GM08714 (cell line): ENCODE results near the gene CEP43.
A peak's percentile ranks its signal among the peaks of the same experiment; 100 is the strongest.

Experiments used
- H3K4me3 ChIP-seq: fragments of 200-500 bp; sonication (Bioruptor generic); 2 replicates; pipeline ENCODE4 v1.5.1; 2014; ENCODE audit warnings: mild to moderate bottlenecking, low read length, inconsistent platforms
- ZNF274 ChIP-seq: IDR thresholded peaks from 2 replicates; pipeline ENCODE4 v1.6.1; 2012; ENCODE audit warnings: mild to moderate bottlenecking, low read depth, low read length

The CEP43 gene

DNA sequence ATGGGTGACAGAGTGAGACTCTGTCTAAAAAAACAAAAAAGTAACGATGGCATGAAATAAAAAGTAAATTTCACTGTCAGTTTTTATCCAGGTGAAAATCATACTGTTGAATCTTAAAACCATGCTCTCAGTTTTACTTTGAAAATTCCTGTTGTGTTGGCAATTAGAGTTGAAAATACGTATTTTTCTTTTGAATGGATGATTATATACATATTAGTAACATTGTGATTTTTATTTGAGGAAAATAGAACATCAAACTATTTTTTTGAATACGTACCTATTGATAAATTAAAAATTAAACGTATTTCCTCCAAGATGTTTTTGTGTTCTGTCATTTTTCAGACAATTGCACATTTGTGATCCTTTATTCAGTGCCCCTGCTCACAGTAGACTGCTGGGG is 14.7 kb downstream of the CEP43 start:
- H3K4me3 ChIP-seq, result no peak overlapping the region
- TF ChIP-seq ZNF274, result no peak

DNA sequence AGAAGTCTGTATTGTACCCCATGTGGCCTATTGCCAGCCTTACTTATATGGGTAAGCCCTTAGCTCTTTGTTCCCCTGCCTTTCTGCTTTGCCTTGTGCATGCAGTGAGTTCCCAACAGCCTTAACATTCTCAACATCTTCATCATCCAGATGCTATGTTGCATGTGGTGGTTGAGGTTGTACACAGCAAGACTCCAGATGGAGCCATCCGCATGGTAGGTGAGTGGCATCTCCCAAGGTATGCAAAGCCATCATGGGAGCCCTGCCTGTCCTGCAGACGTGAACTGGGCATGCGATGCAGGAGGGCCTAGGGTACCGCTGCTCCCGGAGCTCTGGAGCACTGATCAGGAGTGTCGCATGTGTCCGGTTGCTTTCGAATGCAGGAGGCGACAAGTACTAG is 16.1 kb downstream of the CEP43 start:
- no peak for TF ChIP-seq ZNF274
- no peak overlapping the region for H3K4me3 ChIP-seq

DNA sequence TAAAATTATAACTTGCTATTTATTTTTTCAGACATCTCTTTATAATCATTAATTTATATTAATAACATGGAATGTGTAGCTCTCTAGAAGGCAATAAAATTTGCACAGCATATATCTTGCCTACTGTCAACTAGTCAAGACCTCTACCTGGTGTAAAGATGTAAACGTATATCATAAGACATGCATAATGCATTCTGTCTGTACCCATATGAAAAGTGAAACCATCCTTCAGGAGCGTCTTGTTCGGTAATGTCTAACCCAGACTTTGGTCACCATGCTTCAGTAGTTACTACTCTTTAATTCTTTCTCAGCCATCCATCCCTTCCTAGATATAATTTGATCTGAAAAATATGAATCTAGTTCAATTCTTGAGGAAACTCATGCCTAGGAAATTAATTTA is 21.0 kb downstream of the CEP43 start:
- no peak overlapping the region; the same call in 1 of the 2 replicates for H3K4me3 ChIP-seq
- no peak for TF ChIP-seq ZNF274

DNA sequence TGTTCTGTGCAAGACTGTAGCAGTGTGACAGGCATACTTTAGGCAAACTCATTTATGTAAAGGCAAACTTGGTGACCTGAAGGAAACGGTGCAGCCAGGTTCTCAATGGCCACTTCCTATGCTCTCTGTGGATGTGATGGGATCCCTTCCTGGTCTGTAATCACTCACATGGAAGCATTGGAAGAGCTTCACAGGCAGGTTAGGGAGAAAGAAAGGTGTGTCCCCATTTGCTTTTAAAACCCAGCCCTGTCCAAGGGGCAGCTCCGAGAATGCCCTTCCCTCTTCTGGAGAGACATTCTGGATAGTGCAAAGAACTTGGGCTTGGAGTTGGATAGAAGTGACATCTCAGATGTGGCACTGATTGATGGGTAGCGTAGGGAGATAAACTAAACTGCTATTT is 28.1 kb downstream of the CEP43 start:
- no peak for TF ChIP-seq ZNF274
- no peak overlapping the region for H3K4me3 ChIP-seq

DNA sequence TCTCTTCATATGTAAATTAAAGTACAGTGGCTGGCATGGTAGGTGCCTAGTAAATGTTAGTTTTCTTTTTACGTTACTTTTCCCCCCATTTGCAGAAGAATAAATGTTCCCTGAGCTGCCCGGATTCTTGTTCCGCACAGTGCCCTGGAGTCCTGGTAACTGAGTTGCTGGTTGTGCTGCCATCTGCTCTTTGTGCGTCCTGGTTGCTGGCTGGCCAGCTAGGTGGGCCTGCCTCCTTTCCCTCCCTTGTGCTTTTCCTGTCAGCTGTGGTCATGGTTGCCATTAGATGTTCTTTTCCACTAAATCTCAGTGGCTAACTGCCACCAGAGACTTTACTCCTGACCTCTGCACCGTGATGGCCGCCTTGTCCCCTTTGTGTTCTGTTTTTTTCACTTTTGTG is 28.6 kb downstream of the CEP43 start:
- TF ChIP-seq ZNF274, result no peak

DNA sequence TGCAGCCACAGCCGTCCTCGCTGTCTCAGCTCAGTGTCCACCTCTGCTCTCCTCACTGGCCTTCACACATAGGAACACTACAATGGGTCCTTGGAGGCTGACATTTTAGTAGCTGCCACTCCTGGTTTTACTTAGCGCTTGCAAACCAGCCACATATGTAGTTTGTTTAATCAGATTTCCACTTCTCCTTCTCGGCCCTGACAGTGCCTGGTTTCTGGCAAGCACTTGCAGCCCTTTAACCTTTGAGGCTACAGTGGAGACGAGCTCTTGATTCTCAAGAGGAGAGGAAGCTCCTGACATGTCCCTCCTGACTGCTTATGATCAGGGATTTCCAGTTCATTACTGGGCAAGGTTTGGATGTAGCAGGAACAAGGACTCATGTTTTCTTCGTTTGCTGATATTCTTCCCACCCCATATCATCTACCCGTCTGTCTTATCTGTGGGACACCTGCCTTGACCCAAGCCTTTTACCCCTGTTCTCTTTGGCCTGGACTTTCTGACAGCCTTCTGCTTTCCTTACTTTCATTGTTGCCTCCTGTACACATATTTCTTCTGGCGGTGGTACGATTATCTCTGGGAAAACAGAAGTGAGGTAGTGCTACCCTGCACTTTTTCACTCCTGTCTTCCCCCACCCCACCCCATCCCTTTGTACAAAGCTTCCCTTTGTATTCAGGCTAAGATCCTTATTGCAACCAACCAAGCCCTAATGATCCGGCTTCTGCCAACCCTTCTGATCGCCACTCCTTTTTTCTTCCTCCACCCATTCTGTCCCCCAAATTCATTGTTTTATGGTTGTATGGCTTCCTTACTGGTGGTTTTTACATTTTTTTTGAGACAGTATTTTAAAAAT is 31.2 kb downstream of the CEP43 start:
- no peak for TF ChIP-seq ZNF274
- no peak overlapping the region for H3K4me3 ChIP-seq

More for the DNA sequence above, 28.6 kb downstream of the CEP43 start:
- no peak overlapping the region for H3K4me3 ChIP-seq

DNA sequence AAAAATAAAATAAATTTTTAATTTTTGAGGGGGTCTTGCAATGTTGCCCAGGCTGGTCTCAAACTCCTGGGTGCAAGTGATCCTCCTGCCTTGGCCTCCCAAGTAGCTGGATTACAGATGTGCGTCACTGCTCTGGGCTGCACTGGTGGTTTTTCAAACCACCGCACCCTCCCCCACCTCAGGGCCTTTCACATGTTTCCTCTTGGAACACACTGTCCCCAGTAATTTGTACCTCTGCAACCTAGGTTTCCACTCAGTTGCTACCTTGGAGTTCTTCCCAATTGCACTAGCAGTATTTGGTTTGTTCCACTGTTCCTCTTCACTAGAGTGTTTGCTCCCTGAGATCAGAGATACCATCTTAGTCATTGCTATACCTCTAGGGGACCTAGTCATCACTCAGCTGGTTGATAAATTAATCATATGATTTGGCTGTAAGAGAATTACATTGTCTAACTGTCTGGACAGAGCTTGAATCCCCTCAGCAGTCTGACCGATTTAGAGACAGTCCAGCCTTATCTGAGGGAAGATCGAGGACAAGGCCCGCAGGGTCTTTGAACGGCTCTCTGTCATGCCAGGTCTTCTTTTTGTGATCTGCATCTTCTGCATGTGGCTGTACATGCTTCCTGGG is 32.0 kb downstream of the CEP43 start:
- H3K4me3 ChIP-seq, result no peak overlapping the region
- no peak for TF ChIP-seq ZNF274

DNA sequence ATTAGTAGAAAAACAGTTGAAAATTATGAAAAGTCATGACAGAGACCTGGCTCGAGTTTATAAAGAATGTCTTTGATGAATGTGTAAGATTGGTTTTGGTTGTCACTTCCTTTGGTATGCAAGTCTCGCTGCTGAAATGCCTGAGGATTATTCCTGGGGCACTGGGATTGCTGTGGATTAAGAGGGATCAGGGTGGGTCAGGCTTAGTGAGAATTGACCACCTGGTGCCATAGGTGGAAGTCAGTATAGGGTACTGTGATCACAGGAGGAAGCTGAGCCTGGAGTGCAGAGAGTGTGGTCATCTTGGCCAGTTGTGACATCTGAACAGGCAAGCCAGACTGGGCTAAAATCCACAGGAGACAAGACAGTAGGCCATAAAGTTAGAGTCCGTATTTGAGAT is 34.9 kb downstream of the CEP43 start:
- TF ChIP-seq ZNF274, result no peak
- no peak overlapping the region for H3K4me3 ChIP-seq

DNA sequence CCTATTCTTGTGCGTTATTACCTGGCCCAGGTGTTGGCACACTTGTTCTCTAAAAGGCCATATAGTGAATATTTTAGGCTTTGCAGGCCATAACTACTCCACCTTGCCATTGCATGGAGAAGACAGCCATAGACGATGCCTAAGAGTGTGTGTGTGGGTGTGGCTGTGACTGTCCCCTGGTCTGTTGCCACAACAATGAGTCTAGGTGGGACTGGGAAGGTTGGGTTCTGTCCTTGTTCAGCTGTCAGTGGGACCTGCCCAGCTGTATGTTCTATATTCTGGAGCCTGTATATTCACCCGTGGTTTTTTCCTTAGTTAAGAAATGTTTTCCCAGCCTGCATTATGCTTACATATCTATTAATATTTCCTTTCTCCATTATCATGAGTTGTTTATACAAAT is 38.6 kb downstream of the CEP43 start:
- TF ChIP-seq ZNF274, result no peak
- no peak overlapping the region for H3K4me3 ChIP-seq

DNA sequence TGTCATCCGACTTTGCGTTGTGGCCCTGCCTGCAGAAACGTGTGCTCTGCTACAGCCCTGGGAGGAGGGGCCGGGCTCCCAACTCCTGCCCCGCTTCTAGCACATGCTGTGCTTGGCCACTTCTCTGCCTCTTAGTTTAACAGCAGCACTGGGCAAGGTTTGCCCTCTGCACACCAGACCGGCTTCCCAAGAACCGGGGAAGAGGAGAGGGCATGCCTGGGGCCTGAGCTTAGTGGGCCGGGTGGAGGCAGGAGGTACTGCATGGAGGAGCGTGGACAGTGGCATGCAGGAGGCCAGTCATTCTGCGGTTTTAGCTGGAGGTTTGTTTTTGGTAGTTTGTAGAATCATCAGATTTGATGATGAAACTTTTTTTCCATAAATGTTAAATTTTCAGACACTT is 45.5 kb downstream of the CEP43 start:
- H3K4me3 ChIP-seq, result no peak overlapping the region
- TF ChIP-seq ZNF274, result no peak

DNA sequence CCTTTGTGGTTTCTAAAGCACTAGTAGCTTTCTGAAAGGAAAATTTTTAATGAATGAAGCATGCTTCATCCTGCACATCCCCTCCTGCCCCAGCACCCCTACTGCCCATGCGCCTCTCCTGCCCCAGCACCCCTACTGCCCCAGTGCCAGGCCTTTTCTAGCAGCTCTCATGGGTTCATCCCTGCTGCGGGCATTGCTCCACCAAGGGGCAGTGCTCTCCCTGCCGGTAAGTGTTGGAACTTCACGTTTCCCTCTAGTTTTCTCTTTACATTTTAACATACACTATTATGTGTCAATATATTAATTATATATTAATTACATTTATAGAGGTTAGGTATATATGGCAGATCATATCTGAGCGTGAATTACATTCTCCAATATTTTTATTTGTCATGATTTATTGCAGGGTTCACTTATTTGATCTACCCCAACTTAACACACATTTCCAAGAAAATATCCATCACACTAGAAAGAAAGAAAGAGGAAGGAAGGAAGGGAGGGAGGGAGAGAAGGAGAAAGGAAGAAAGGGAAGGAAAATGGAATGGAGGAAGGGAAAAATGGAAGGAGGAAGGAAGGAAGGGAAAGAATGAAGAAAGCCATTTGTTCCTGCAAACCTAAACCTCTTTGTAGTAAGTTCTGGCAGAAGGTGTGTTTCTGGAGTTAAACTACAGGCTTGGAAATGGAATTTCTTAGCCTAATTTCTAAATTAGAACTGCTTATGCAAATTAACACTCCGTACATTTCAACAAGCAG is 46.8 kb downstream of the CEP43 start:
- H3K4me3 ChIP-seq, result no peak overlapping the region
- TF ChIP-seq ZNF274, result no peak

DNA sequence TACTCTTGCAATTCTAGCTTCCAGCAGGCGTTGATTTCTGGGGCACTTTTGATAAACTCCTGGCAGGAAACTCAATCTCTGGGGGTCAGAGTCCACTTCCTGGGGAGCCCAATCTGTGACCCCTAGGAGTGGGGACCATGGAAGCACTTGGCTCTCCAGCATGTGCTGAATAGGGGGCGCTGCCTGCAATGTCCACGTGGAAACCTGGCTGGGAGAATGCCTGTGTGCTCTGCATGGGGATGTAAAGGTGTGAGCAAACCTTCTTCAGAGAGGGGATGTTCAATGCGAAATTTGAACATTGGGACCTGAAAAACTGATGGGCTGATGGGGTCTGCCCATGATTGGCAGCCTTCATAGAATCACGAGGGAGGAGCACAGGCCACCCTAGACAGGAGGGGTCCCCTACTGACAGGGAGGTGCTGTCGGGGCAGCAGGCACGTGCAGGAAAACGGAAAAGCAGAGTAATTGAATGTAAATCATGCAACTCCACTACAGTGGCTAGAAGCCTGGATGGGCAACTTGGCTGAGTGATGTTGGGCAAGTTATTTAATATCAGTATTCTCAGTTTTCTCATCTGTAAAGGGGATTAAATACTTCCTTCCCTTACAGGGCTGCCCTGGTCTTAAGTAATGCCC is 47.8 kb downstream of the CEP43 start:
- H3K4me3 ChIP-seq, result no peak overlapping the region; the same call in 1 of the 2 replicates
- TF ChIP-seq ZNF274, result no peak

DNA sequence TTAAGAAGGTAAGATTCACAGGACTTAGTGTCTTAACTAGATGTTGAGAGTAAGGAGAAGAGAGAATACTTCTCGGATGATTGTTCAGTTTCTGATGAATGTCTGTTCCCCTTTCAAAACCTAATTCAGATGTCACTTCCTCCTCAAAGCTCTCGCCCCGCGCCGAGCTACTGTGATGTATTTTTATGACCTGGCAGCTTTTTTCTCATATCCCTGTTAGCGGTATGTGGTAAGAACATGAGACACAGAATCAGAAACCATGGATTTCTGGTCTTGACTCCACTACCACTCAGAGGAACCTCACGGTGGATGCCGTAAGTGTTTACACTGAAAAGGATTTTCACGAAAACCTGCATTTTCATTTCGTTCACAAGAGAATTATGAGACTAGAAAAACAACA is 48.4 kb downstream of the CEP43 start:
- TF ChIP-seq ZNF274, result no peak
- peak overlapping the region; percentile 44; the same call in 1 of the 2 replicates for H3K4me3 ChIP-seq
